ENCODE results near the gene EPN3.

The EPN3 gene

DNA sequence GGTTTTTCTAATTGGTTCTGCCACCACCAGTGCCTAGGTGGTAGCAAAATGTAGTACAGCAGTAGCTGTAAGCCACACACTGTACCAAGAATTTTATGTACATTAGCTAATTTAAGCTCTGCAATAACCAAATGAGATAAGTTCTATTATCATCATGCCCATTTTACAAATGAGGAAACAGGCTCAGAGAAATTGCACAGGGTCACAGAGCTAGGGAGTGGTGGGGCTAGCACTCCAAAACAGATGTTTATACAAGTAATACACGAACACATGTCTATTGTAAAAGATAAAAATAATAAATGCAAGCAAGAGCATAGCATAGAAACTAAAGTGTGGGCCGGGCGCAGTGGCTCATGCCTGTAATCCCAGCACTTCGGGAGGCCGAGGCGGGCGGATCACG, 40.3 kb upstream of the EPN3 start:
- TF ChIP-seq TAF1 (IDR thresholded peaks at IDR 0.05; ENCODE audit: low read depth), result no peak

DNA sequence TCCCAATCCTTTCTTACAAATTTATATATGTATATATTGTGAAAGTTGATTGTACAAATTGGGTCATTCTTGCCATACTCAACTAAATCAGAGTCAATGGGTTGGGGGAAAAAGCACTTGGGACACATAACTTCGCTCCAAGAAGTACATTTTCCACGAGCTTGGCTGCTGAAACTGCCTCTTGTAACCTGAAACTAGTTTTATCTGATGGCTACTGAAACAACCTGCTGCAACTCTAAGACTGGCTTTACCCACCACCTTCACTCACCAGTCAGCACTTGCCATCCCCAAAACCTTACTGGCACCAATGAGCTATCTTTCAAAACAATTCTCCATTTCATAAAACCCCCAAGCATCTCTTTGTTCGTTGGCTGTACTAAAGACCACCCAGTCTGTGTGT, 38.8 kb upstream of the EPN3 start:
- TF ChIP-seq USF1 (IDR thresholded peaks at IDR 0.05) (no peak), TCF12 (IDR thresholded peaks at IDR 0.05; ENCODE audit: low read depth) (no peak), RAD21 (IDR thresholded peaks at IDR 0.05; ENCODE audit: low read depth) (no peak), TAF1 (IDR thresholded peaks at IDR 0.05; ENCODE audit: low read depth) (no peak)
- TF ChIP-seq, protein P1, sequence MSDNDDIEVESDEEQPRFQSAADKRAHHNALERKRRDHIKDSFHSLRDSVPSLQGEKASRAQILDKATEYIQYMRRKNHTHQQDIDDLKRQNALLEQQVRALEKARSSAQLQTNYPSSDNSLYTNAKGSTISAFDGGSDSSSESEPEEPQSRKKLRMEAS (IDR thresholded peaks at IDR 0.05), result no peak
- TF ChIP-seq, protein P2, sequence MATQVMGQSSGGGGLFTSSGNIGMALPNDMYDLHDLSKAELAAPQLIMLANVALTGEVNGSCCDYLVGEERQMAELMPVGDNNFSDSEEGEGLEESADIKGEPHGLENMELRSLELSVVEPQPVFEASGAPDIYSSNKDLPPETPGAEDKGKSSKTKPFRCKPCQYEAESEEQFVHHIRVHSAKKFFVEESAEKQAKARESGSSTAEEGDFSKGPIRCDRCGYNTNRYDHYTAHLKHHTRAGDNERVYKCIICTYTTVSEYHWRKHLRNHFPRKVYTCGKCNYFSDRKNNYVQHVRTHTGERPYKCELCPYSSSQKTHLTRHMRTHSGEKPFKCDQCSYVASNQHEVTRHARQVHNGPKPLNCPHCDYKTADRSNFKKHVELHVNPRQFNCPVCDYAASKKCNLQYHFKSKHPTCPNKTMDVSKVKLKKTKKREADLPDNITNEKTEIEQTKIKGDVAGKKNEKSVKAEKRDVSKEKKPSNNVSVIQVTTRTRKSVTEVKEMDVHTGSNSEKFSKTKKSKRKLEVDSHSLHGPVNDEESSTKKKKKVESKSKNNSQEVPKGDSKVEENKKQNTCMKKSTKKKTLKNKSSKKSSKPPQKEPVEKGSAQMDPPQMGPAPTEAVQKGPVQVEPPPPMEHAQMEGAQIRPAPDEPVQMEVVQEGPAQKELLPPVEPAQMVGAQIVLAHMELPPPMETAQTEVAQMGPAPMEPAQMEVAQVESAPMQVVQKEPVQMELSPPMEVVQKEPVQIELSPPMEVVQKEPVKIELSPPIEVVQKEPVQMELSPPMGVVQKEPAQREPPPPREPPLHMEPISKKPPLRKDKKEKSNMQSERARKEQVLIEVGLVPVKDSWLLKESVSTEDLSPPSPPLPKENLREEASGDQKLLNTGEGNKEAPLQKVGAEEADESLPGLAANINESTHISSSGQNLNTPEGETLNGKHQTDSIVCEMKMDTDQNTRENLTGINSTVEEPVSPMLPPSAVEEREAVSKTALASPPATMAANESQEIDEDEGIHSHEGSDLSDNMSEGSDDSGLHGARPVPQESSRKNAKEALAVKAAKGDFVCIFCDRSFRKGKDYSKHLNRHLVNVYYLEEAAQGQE (IDR thresholded peaks at IDR 0.05; ENCODE audit: low read depth), result no peak

GRCh38 chr17:50495217-50495823, 37.2 kb upstream of the EPN3 start:
- TF ChIP-seq EP300 (IDR thresholded peaks at IDR 0.05; ENCODE audit: borderline replicate concordance), result no peak
- TF ChIP-seq RAD21 (IDR thresholded peaks at IDR 0.05; ENCODE audit: low read depth), result no peak
- TF ChIP-seq USF1 (IDR thresholded peaks at IDR 0.05), result no peak
- TF ChIP-seq, protein P2 (IDR thresholded peaks at IDR 0.05; ENCODE audit: low read depth), result no peak
- TF ChIP-seq TEAD4 (IDR thresholded peaks at IDR 0.05), result no peak
- no peak for TF ChIP-seq CEBPB (IDR thresholded peaks at IDR 0.05)
- TF ChIP-seq, protein P1 (IDR thresholded peaks at IDR 0.05), result no peak
- TF ChIP-seq CREB1 (IDR thresholded peaks at IDR 0.05; ENCODE audit: low read depth), result no peak
- TF ChIP-seq YY1 (IDR thresholded peaks at IDR 0.05; ENCODE audit: low read depth), result no peak

- no peak for TF ChIP-seq RAD21 (IDR thresholded peaks at IDR 0.05; ENCODE audit: low read depth)
- no peak for TF ChIP-seq YY1 (IDR thresholded peaks at IDR 0.05; ENCODE audit: low read depth)
- no peak for TF ChIP-seq EGR1 (IDR thresholded peaks at IDR 0.05)
- TF ChIP-seq USF1 (IDR thresholded peaks at IDR 0.05), result no peak
- no peak for TF ChIP-seq TCF12 (IDR thresholded peaks at IDR 0.05; ENCODE audit: low read depth)
- no peak for TF ChIP-seq TAF1 (IDR thresholded peaks at IDR 0.05; ENCODE audit: low read depth)
- TF ChIP-seq, protein P1 (IDR thresholded peaks at IDR 0.05), result no peak
- no peak for TF ChIP-seq EP300 (IDR thresholded peaks at IDR 0.05; ENCODE audit: borderline replicate concordance)
- TF ChIP-seq CREB1 (IDR thresholded peaks at IDR 0.05; ENCODE audit: low read depth), result no peak
- no peak for TF ChIP-seq FOXM1 (IDR thresholded peaks at IDR 0.05; ENCODE audit: borderline replicate concordance, low read depth)
Measured at GRCh38 chr17:50495918-50496317, 36.6 kb upstream of the EPN3 start.

- TF ChIP-seq, protein P2 (IDR thresholded peaks at IDR 0.05; ENCODE audit: low read depth), result no peak
- TF ChIP-seq TCF12 (IDR thresholded peaks at IDR 0.05; ENCODE audit: low read depth) (no peak), CREB1 (IDR thresholded peaks at IDR 0.05; ENCODE audit: low read depth) (no peak), TAF1 (IDR thresholded peaks at IDR 0.05; ENCODE audit: low read depth) (no peak), NFIC (IDR thresholded peaks at IDR 0.05) (no peak), YY1 (IDR thresholded peaks at IDR 0.05; ENCODE audit: low read depth) (no peak), ZBTB7A (IDR thresholded peaks at IDR 0.05; ENCODE audit: low read depth) (no peak), TEAD4 (IDR thresholded peaks at IDR 0.05) (no peak), FOXM1 (IDR thresholded peaks at IDR 0.05; ENCODE audit: borderline replicate concordance, low read depth) (no peak), RAD21 (IDR thresholded peaks at IDR 0.05; ENCODE audit: low read depth) (no peak)
- TF ChIP-seq, protein P1 (IDR thresholded peaks at IDR 0.05), result no peak
Measured at GRCh38 chr17:50498021-50498874, 34.3 kb upstream of the EPN3 start.

All from Ishikawa (cell line).